22Rv1 (cell line): ENCODE measurements around the gene SERPINB6.
"Not testable (repeated sequence)": the region's sequence is repeated elsewhere in the genome, so short reads cannot be mapped to it uniquely, and the experiment has no call there.

Experiments
- H3K27ac ChIP-seq: fragments of 450-650 bp; 2 replicates; pipeline ENCODE4 v1.5.1; 2017
- CTCF ChIP-seq: fragments of 450-650 bp; IDR thresholded peaks from 2 replicates; pipeline ENCODE4 v1.5.1; 2017; ENCODE audit warnings: mild to moderate bottlenecking
- ZFX ChIP-seq: fragments of 450-650 bp; IDR thresholded peaks from 2 replicates; pipeline ENCODE4 v1.6.1; 2017; ENCODE audit warnings: antibody characterized with exemption, borderline replicate concordance

The SERPINB6 gene

GRCh38 chr6:3014675-3015066, 43.3 kb upstream of the SERPINB6 start:
- TF ChIP-seq ZFX (no peak), CTCF (no peak)

GRCh38 chr6:3013901-3014674, 42.7 kb upstream of the SERPINB6 start:
- no peak for TF ChIP-seq ZFX
- no peak for TF ChIP-seq CTCF
- H3K27ac ChIP-seq: no peak overlapping the region

More at GRCh38 chr6:3014675-3015066, 43.3 kb upstream of the SERPINB6 start:
- no peak overlapping the region for H3K27ac ChIP-seq

GRCh38 chr6:3013486-3013885, 42.1 kb upstream of the SERPINB6 start:
- no peak overlapping the region for H3K27ac ChIP-seq
- TF ChIP-seq ZFX: no peak
- TF ChIP-seq CTCF: no peak

- no peak overlapping the region for H3K27ac ChIP-seq
- no peak for TF ChIP-seq ZFX
- TF ChIP-seq CTCF: no peak
These were observed 40.2 kb upstream of the SERPINB6 start for GRCh38 chr6:3011592-3011991.

GRCh38 chr6:3011158-3011557, 39.8 kb upstream of the SERPINB6 start:
- TF ChIP-seq ZFX (no peak), CTCF (no peak)
- no peak overlapping the region for H3K27ac ChIP-seq

GRCh38 chr6:3009930-3010329, 38.6 kb upstream of the SERPINB6 start:
- TF ChIP-seq CTCF: no peak
- TF ChIP-seq ZFX: no peak
- H3K27ac ChIP-seq: no peak overlapping the region

GRCh38 chr6:3008712-3009265, 37.4 kb upstream of the SERPINB6 start:
- not testable (repeated sequence) for H3K27ac ChIP-seq

GRCh38 chr6:3007571-3007970, 36.2 kb upstream of the SERPINB6 start:
- no peak overlapping the region for H3K27ac ChIP-seq
- no peak for TF ChIP-seq CTCF
- TF ChIP-seq ZFX: no peak
